MM.1S (cell line): ENCODE data around the gene RARB.

Source experiments
- DNase-seq: peaks from one replicate; pipeline ENCODE4 v3.0.0-alpha.2; 2015
- H2AFZ ChIP-seq: fragments of 300-600 bp; sonication (generic); 2 replicates; pipeline ENCODE4 v1.6.0; 2016; ENCODE audit warnings: antibody characterized with exemption, low read length
- H3F3A ChIP-seq: fragments of 300-600 bp; sonication (generic); 2 replicates; pipeline ENCODE4 v1.6.1; 2016; ENCODE audit warnings: mild to moderate bottlenecking, antibody characterized with exemption, low read length, moderate library complexity, mixed read lengths; ENCODE audit not compliant: insufficient read depth
- H3K27ac ChIP-seq: fragments of 300-600 bp; sonication (generic); 2 replicates; pipeline ENCODE4 v1.5.1; 2016; ENCODE audit warnings: mild to moderate bottlenecking, low read length
- H3K27me3 ChIP-seq: fragments of 300-600 bp; sonication (generic); replicated peaks from 2 replicates; pipeline ENCODE4 v1.6.0; 2016; ENCODE audit warnings: low read length; ENCODE audit not compliant: insufficient read depth
- H3K36me3 ChIP-seq: fragments of 300-600 bp; sonication (generic); replicated peaks from 2 replicates; pipeline ENCODE4 v1.6.1; 2016; ENCODE audit warnings: mild to moderate bottlenecking, low read length, mixed read lengths; ENCODE audit not compliant: insufficient read depth
- H3K4me1 ChIP-seq: fragments of 300-600 bp; sonication (generic); 2 replicates; pipeline ENCODE4 v1.6.1; 2016; ENCODE audit warnings: low read length, mixed read lengths
- H3K4me2 ChIP-seq: fragments of 300-600 bp; sonication (generic); 2 replicates; pipeline ENCODE4 v1.6.0; 2016; ENCODE audit warnings: low read depth, low read length
- H3K4me3 ChIP-seq: fragments of 300-600 bp; sonication (generic); 2 replicates; pipeline ENCODE4 v1.5.1; 2016; ENCODE audit warnings: low read length, mixed read lengths
- H3K79me2 ChIP-seq: fragments of 300-600 bp; sonication (generic); 2 replicates; pipeline ENCODE4 v1.6.1; 2016; ENCODE audit warnings: mixed run types, low read length, mixed read lengths
- H3K9ac ChIP-seq: fragments of 300-600 bp; sonication (generic); 2 replicates; pipeline ENCODE4 v1.6.1; 2016; ENCODE audit warnings: low read length, mixed read lengths
- H3K9me2 ChIP-seq: fragments of 300-600 bp; sonication (generic); replicated peaks from 2 replicates; pipeline ENCODE4 v1.6.1; 2016; ENCODE audit warnings: mild to moderate bottlenecking, low read length, mixed read lengths; ENCODE audit not compliant: insufficient read depth
- H3K9me3 ChIP-seq: fragments of 300-600 bp; sonication (generic); replicated peaks from 2 replicates; pipeline ENCODE4 v1.6.1; 2016; ENCODE audit warnings: mild to moderate bottlenecking, low read length, mixed read lengths; ENCODE audit not compliant: insufficient read depth
- H4K20me1 ChIP-seq: fragments of 300-600 bp; sonication (generic); 2 replicates; pipeline ENCODE4 v1.6.1; 2016; ENCODE audit warnings: mild to moderate bottlenecking, low read length, moderate library complexity, mixed read lengths; ENCODE audit not compliant: insufficient read depth
- CTCF ChIP-seq: fragments of 300-600 bp; sonication (generic); IDR thresholded peaks from 2 replicates; pipeline ENCODE4 v1.5.1; 2016; ENCODE audit warnings: antibody characterized with exemption, low read length, mixed read lengths
- EZH2 ChIP-seq: fragments of 300-600 bp; sonication (generic); optimal IDR thresholded peaks from 2 replicates; pipeline ENCODE3; 2017; ENCODE audit warnings: low read depth, mild to moderate bottlenecking, antibody characterized with exemption, low read length, mixed read lengths
- EZH2phosphoT487 ChIP-seq: fragments of 300-600 bp; sonication (generic); IDR thresholded peaks from 2 replicates; pipeline ENCODE4 v1.6.1; 2018; ENCODE audit warnings: antibody characterized with exemption, low read length

RARB gene

GRCh38 chr3:25505581-25505980, 77.5 kb downstream of the RARB start:
- no peak overlapping the region for H3K27ac ChIP-seq
- H3K4me2 ChIP-seq: no peak overlapping the region
- H3K4me1 ChIP-seq: no peaks in the 10 kb centered on the region
- DNase-seq: no peak
- no peaks in the 10 kb centered on the region for H3K79me2 ChIP-seq
- no peaks in the 10 kb centered on the region for H3K9me3 ChIP-seq
- no peak overlapping the region for H2AFZ ChIP-seq
- H3F3A ChIP-seq: no peaks in the 10 kb centered on the region
- TF ChIP-seq CTCF: no peak
- no peak for TF ChIP-seq EZH2
- TF ChIP-seq EZH2phosphoT487: no peak
- H3K4me3 ChIP-seq: no peak overlapping the region
- no peaks in the 10 kb centered on the region for H3K27me3 ChIP-seq
- H3K9ac ChIP-seq: no peak overlapping the region
- H3K9me2 ChIP-seq: no peaks in the 10 kb centered on the region
- no peaks in the 10 kb centered on the region for H3K36me3 ChIP-seq
- no peaks in the 10 kb centered on the region for H4K20me1 ChIP-seq

DNA sequence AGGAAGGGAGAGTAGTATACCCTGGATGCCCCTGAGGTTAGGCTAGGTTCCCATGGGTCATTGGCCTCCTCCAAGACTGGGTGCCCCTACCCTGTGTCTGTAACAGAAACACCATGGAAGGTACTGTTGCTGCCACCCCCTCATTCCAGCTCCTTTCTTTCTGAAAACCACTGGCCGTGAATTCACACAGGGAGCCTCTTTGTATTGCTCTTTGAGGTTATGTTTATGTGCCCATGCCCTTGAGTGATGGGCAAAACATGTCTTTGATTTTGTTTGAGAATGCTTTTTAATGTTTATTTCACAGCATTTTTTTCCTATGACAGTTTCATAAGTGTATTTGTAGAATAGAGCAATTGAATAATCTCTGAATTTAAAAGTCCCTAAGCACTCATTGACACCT, 79.7 kb downstream of the RARB start:
- H3K9me2 ChIP-seq: no peaks in the 10 kb centered on the region
- no peak overlapping the region for H3K4me3 ChIP-seq
- H3K27ac ChIP-seq: no peak overlapping the region
- no peaks in the 10 kb centered on the region for H3K36me3 ChIP-seq
- H4K20me1 ChIP-seq: no peaks in the 10 kb centered on the region
- no peak overlapping the region for H3K9ac ChIP-seq
- no peak for TF ChIP-seq EZH2
- no peak for TF ChIP-seq EZH2phosphoT487
- TF ChIP-seq CTCF: no peak
- no peaks in the 10 kb centered on the region for H3K4me1 ChIP-seq
- H2AFZ ChIP-seq: no peak overlapping the region
- H3K9me3 ChIP-seq: no peaks in the 10 kb centered on the region
- H3K79me2 ChIP-seq: no peaks in the 10 kb centered on the region
- H3K4me2 ChIP-seq: no peak overlapping the region
- H3K27me3 ChIP-seq: no peaks in the 10 kb centered on the region
- no peak for DNase-seq
- H3F3A ChIP-seq: no peaks in the 10 kb centered on the region

GRCh38 chr3:25508433-25508832, 80.4 kb downstream of the RARB start:
- Histone ChIP-seq H3F3A (no peaks in the 10 kb centered on the region), H3K27ac (no peak overlapping the region), H3K79me2 (no peaks in the 10 kb centered on the region), H3K4me3 (no peak overlapping the region), H4K20me1 (no peaks in the 10 kb centered on the region), H3K9me2 (no peaks in the 10 kb centered on the region), H3K36me3 (no peaks in the 10 kb centered on the region), H3K9ac (no peak overlapping the region), H3K27me3 (no peaks in the 10 kb centered on the region), H3K4me1 (peaks cover 3% of the 10 kb centered on the region; the same call in 1 of the 2 replicates), H3K4me2 (no peak overlapping the region), H3K9me3 (no peaks in the 10 kb centered on the region), H2AFZ (no peak overlapping the region)
- DNase-seq: no peak
- TF ChIP-seq EZH2phosphoT487: no peak
- no peak for TF ChIP-seq EZH2
- TF ChIP-seq CTCF: no peak

GRCh38 chr3:25508901-25509300, 80.8 kb downstream of the RARB start:
- Histone ChIP-seq H3K9me3 (no peaks in the 10 kb centered on the region), H2AFZ (no peak overlapping the region), H3K36me3 (no peaks in the 10 kb centered on the region), H3F3A (no peaks in the 10 kb centered on the region), H3K79me2 (no peaks in the 10 kb centered on the region), H3K9ac (no peak overlapping the region), H4K20me1 (no peaks in the 10 kb centered on the region), H3K4me3 (no peak overlapping the region), H3K9me2 (no peaks in the 10 kb centered on the region), H3K4me1 (peaks cover 7% of the 10 kb centered on the region), H3K4me2 (no peak overlapping the region), H3K27me3 (no peaks in the 10 kb centered on the region), H3K27ac (no peak overlapping the region)
- TF ChIP-seq EZH2phosphoT487 (no peak), EZH2 (no peak), CTCF (no peak)
- no peak for DNase-seq
